Suprapubic skin (tissue), 4 donors: Measurements from ENCODE around the gene ZYG11A.

Experiments used
- POLR2A ChIP-seq, 2 donors: fragments of 450-650 bp; IDR thresholded peaks; one replicate each; pipeline ENCODE4 v1.6.1; 2017; ENCODE audit warnings: antibody characterized with exemption in 2 of 2, mild to moderate bottlenecking in 2 of 2, moderate library complexity in 2 of 2
- POLR2AphosphoS5 ChIP-seq, 3 donors: sonication (generic); formaldehyde crosslinking; IDR thresholded peaks; one replicate each; pipeline ENCODE4 v1.6.1; 2017; ENCODE audit warnings: antibody characterized with exemption in 3 of 3
- TF ChIP-seq, protein P1 (sequence below), 2 donors: fragments of 200-600 bp in 1 of 2; fragments of 450-650 bp in 1 of 2; sonication (generic) in 1 of 2; IDR thresholded peaks; one replicate each; pipeline ENCODE4 v1.5.1; 2016 to 2019; ENCODE audit warnings: antibody characterized with exemption in 2 of 2, mild to moderate bottlenecking in 1 of 2, moderate library complexity in 1 of 2

DNA sequence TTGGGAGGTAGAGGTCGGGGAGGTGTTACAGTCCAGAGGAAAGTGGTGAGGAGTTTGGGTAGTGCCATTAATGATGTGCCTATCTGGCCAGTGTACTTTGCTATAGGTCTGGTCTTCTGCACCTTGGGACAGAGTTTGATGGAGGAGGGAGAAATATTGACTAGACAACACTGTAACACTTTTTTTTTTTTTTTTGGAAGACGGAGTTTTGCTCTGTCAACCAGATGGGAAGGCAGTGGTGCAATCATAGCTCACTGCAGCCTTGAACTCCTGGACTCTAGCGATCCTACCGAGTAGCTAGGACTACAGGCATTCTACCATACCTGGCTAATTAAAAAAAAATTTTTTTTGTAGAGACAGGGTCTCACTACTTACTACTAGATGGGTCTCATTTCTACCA is 86.5 kb downstream of the ZYG11A start:
- TF ChIP-seq POLR2AphosphoS5 (IDR thresholded peaks at IDR 0.05): no peak
- TF ChIP-seq, protein P1, sequence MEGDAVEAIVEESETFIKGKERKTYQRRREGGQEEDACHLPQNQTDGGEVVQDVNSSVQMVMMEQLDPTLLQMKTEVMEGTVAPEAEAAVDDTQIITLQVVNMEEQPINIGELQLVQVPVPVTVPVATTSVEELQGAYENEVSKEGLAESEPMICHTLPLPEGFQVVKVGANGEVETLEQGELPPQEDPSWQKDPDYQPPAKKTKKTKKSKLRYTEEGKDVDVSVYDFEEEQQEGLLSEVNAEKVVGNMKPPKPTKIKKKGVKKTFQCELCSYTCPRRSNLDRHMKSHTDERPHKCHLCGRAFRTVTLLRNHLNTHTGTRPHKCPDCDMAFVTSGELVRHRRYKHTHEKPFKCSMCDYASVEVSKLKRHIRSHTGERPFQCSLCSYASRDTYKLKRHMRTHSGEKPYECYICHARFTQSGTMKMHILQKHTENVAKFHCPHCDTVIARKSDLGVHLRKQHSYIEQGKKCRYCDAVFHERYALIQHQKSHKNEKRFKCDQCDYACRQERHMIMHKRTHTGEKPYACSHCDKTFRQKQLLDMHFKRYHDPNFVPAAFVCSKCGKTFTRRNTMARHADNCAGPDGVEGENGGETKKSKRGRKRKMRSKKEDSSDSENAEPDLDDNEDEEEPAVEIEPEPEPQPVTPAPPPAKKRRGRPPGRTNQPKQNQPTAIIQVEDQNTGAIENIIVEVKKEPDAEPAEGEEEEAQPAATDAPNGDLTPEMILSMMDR (IDR thresholded peaks at IDR 0.05): no peak
- no peak for TF ChIP-seq POLR2A (IDR thresholded peaks at IDR 0.05)
